Measurements from ENCODE around the gene ZBTB24.

ZBTB24 gene

DNA sequence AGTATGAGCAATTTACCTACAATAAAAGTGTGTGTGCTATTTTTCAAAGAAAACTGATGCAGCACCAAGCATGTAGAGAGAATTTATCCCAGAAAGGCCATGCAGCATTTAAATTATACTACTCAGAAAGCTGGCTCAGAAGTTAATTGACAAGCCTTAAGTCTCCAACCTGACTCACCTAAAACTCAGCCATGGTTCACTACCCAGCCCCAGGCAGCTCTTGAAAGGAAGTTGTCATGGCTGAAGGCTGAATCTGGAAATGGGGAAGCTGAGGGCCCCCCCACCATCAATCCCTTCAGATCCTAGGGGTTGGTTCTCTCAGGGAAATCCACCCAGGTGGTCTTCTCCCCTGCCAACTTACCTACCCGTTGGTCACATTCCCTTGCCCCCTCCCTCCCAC is 62.3 kb downstream of the ZBTB24 start:
- no peak for DNase-seq (ENCODE audit: low read depth, low spot score)

- no peak for DNase-seq (ENCODE audit: low read depth, low spot score)
These were observed 65.4 kb downstream of the ZBTB24 start for GRCh38 chr6:109417646-109418045.
